ENCODE measurements around the gene TBC1D16. TPM values are rescaled to one million over a fixed set of nuclear protein-coding genes. Genes with fewer than 3 reads are reported as not detected.

The TBC1D16 gene
- total RNA-seq, 1 experiment from 2014 or later, result 85.8 TPM

DNA sequence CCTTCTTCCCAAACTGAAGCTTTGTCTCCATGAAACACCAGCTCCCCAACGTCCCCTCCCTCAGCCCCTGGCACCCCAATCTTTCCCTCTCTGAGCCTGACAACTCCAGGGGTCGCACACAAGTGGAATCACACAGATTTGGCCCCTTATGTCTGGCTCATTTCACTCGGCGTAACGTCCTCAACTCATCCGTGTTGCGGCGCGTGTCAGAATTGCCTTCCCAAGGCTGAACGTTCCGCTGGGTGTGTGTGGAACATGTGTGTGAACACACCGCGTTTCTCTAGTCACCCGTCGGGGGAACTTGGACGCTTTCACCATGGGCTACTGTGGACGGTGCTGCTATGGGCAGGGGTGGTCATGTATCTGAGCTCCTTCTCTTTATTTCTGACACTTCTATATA lies 45.0 kb downstream of the TBC1D16 start:
- Histone ChIP-seq H3K18ac (ENCODE audit: insufficient read length, low read depth, low read length) (no peak overlapping the region), H3K56ac (ENCODE audit: insufficient read length, low read depth, low read length) (no peak overlapping the region), H3K4me2 (ENCODE audit: insufficient read depth, insufficient read length, low read length) (no peak overlapping the region), H3K79me1 (ENCODE audit: insufficient read depth, low read depth, low read length, poor library complexity, severe bottlenecking) (peaks cover 9% of the 10 kb centered on the region), H3K14ac (ENCODE audit: insufficient read depth, low read length) (no peak overlapping the region), H3K4me1 (ENCODE audit: insufficient read depth, low read length) (peaks cover 3% of the 10 kb centered on the region; the same call in 1 of the 2 replicates), H2BK5ac (ENCODE audit: insufficient read length, low read length) (no peak overlapping the region), H2BK12ac (ENCODE audit: insufficient read length, low read depth, low read length) (no peak overlapping the region), H3K9ac (ENCODE audit: extremely low read depth, insufficient read length, low read length) (no peak overlapping the region), H2BK120ac (ENCODE audit: low read depth, low read length, poor library complexity, severe bottlenecking) (no peak overlapping the region), H3T11ph (ENCODE audit: low read length) (no peak overlapping the region), H3K27ac (ENCODE audit: insufficient read length, low read depth, low read length) (no peak overlapping the region), H3K23me2 (ENCODE audit: insufficient read length, low read depth, low read length, poor library complexity, severe bottlenecking) (no peaks in the 10 kb centered on the region), H2BK15ac (ENCODE audit: low read depth, low read length) (no peak overlapping the region), H3K23ac (ENCODE audit: insufficient read length, low read depth, low read length) (no peak overlapping the region), H4K20me1 (ENCODE audit: control insufficient read depth, insufficient read depth, insufficient read length) (no peaks in the 10 kb centered on the region), H2BK20ac (ENCODE audit: low read depth, low read length, poor library complexity, severe bottlenecking) (no peak overlapping the region), H4K91ac (ENCODE audit: insufficient read length, low read depth, low read length) (no peak overlapping the region), H2AK5ac (ENCODE audit: insufficient read length, low read length) (no peak overlapping the region), H4K5ac (ENCODE audit: insufficient read length, low read depth, low read length) (no peak overlapping the region), H3K9me3 (ENCODE audit: control insufficient read depth, low read depth, low read length) (no peaks in the 10 kb centered on the region), H3K4ac (ENCODE audit: low read depth, low read length) (no peak overlapping the region), H3K27me3 (ENCODE audit: insufficient read depth, low read length) (no peaks in the 10 kb centered on the region), H3K79me2 (ENCODE audit: insufficient read depth, low read length) (peaks cover 2% of the 10 kb centered on the region; the same call in 1 of the 2 replicates), H2AFZ (ENCODE audit: low read length) (no peak overlapping the region), H4K8ac (replicated peaks; ENCODE audit: insufficient read length, low read depth, low read length) (no peak overlapping the region)
- H3K36me3 Mint-ChIP-seq (ENCODE audit: insufficient read depth in 1 of 3, low read depth in 3 of 3), result peaks cover 0 to 7% (median 0%) of the 10 kb centered on the region in 3 experiments; a peak in 1 of 7 replicates
- H3K4me1 Mint-ChIP-seq, result peaks cover 47 to 60% of the 10 kb centered on the region in 2 experiments
- H3K27ac Mint-ChIP-seq, result peak overlapping the region in 2 of 3 experiments; percentile 17 to 21; a peak in 2 of 7 replicates
- peaks cover 1% of the 10 kb centered on the region; the same call in 1 of the 2 replicates for H3K27me3 Mint-ChIP-seq (ENCODE audit: low read depth)
- H3K9me3 Mint-ChIP-seq, result no peaks in the 10 kb centered on the region; a peak in 1 of 5 replicates
- TF ChIP-seq, protein P1, sequence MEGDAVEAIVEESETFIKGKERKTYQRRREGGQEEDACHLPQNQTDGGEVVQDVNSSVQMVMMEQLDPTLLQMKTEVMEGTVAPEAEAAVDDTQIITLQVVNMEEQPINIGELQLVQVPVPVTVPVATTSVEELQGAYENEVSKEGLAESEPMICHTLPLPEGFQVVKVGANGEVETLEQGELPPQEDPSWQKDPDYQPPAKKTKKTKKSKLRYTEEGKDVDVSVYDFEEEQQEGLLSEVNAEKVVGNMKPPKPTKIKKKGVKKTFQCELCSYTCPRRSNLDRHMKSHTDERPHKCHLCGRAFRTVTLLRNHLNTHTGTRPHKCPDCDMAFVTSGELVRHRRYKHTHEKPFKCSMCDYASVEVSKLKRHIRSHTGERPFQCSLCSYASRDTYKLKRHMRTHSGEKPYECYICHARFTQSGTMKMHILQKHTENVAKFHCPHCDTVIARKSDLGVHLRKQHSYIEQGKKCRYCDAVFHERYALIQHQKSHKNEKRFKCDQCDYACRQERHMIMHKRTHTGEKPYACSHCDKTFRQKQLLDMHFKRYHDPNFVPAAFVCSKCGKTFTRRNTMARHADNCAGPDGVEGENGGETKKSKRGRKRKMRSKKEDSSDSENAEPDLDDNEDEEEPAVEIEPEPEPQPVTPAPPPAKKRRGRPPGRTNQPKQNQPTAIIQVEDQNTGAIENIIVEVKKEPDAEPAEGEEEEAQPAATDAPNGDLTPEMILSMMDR (conservative IDR thresholded peaks at IDR 0.05), result no peak
- DNase-seq, result no peak
- H3K4me3 Mint-ChIP-seq, result 0 out of 5 replicates have a peak overlapping the region, but pooled peaks of 1 of the 2 experiments have one; percentile 49
- WGBS (ENCODE audit: extremely low coverage, insufficient read length, low lambda C conversion rate), result no CpG with 5 or more reads among the region's 17 CpGs
